Common myeloid progenitor, CD34-positive (primary cell): ENCODE results near the gene FREM1.

Experiments used
- CTCF ChIA-PET: fragments of 350-600 bp; sonication (Branson Sonifier 250); formaldehyde crosslinking; loops from one replicate; lab custom pipeline; 2021; ENCODE audit warnings: antibody characterized with exemption; lab: Charles Lee
- POLR2A ChIA-PET: fragments of 350-600 bp; sonication (Branson Sonifier 250); formaldehyde crosslinking; loops from one replicate; lab custom pipeline; 2021; ENCODE audit warnings: antibody characterized with exemption; lab: Charles Lee
- DNase-seq, 3 donors: peaks; one replicate each; pipeline versions ENCODE4 v3.0.0 to v3.0.0-alpha.2; 2013
- H3K27ac ChIP-seq, 2 experiments: 1 replicate in 1 of 2; 2 replicates in 1 of 2; pipeline ENCODE4 v1.7.0; 2013; ENCODE audit warnings: inconsistent platforms in 2 of 2, low read length in 2 of 2, mild to moderate bottlenecking in 2 of 2, low read depth in 1 of 2, moderate library complexity in 1 of 2; ENCODE audit not compliant: severe bottlenecking in 2 of 2, insufficient read depth in 1 of 2, poor library complexity in 1 of 2
- H3K27me3 ChIP-seq, 5 experiments: replicated peaks in 2 of 5; 1 replicate in 3 of 5; 2 replicates in 2 of 5; pipeline versions ENCODE4 v1.6.1 to v1.7.0; 2013; ENCODE audit warnings: low read length in 4 of 5, mild to moderate bottlenecking in 2 of 5, moderate library complexity in 2 of 5, inconsistent platforms in 1 of 5; ENCODE audit not compliant: insufficient read depth in 5 of 5, control insufficient read depth in 4 of 5
- H3K36me3 ChIP-seq, 4 experiments: 1 replicate in 2 of 4; 2 replicates in 2 of 4; pipeline versions ENCODE4 v1.6.1 to v1.7.0; 2013; ENCODE audit warnings: low read length in 3 of 4, control low read depth in 1 of 4, mild to moderate bottlenecking in 1 of 4; ENCODE audit not compliant: control insufficient read depth in 4 of 4, insufficient read depth in 4 of 4
- H3K4me1 ChIP-seq, 4 experiments: 1 replicate in 3 of 4; 2 replicates in 1 of 4; pipeline versions ENCODE4 v1.6.1 to v1.7.1; 2013; ENCODE audit warnings: low read length in 3 of 4, mild to moderate bottlenecking in 3 of 4, control low read depth in 1 of 4, inconsistent platforms in 1 of 4, moderate library complexity in 1 of 4; ENCODE audit not compliant: control insufficient read depth in 4 of 4, insufficient read depth in 4 of 4; ENCODE audit errors: control extremely low read depth in 1 of 4
- H3K4me3 ChIP-seq, 7 experiments: 1 replicate in 4 of 7; 2 replicates in 3 of 7; pipeline versions ENCODE4 v1.5.1 to v1.7.0; 2013; ENCODE audit warnings: mild to moderate bottlenecking in 7 of 7, low read length in 6 of 7, moderate library complexity in 6 of 7, inconsistent platforms in 2 of 7, low read depth in 2 of 7, control low read depth in 1 of 7; ENCODE audit not compliant: insufficient read depth in 4 of 7, control insufficient read depth in 1 of 7; ENCODE audit errors: extremely low read depth in 1 of 7
- H3K9me3 ChIP-seq, 5 experiments: 1 replicate in 4 of 5; 2 replicates in 1 of 5; pipeline versions ENCODE4 v1.6.1 to v1.7.1; 2013; ENCODE audit warnings: low read length in 4 of 5, mild to moderate bottlenecking in 2 of 5, inconsistent platforms in 1 of 5, low read depth in 1 of 5, moderate library complexity in 1 of 5; ENCODE audit not compliant: control insufficient read depth in 4 of 5, insufficient read depth in 2 of 5; ENCODE audit errors: control extremely low read depth in 1 of 5
- WGBS: methylation state at CpG from one replicate; pipeline ENCODE4 v1.1.5; 2013; ENCODE audit not compliant: insufficient coverage; 5-methylcytosine and 5-hydroxymethylcytosine counted together

The FREM1 gene

GRCh38 chr9:14838701-14839100 lies 71.5 kb downstream of the FREM1 start:
- H3K4me1 ChIP-seq, result no peaks in the 10 kb centered on the region
- no peaks in the 10 kb centered on the region for H3K9me3 ChIP-seq
- ChIA-PET POLR2A (no interaction called here), CTCF (interaction anchor here (0.8 to 1.5 kb wide), 3 partner anchors 9 to 22 kb away, joined by 3 read pairs; no protein-coding TSS in a partner anchor)
- no peaks in the 10 kb centered on the region for H3K27me3 ChIP-seq
- WGBS, result 100% methylated on average over 3 of the region's 3 CpGs
- no peak overlapping the region for H3K4me3 ChIP-seq
- peaks cover 0 to 12% (median 0%) of the 10 kb centered on the region in 4 experiments for H3K36me3 ChIP-seq
- no peak for DNase-seq
- no peak overlapping the region for H3K27ac ChIP-seq

GRCh38 chr9:14836885-14837284 lies 73.3 kb downstream of the FREM1 start:
- Histone ChIP-seq H3K27ac (no peak overlapping the region), H3K4me3 (no peak overlapping the region), H3K4me1 (no peaks in the 10 kb centered on the region), H3K9me3 (no peaks in the 10 kb centered on the region), H3K36me3 (peaks cover 0 to 12% (median 0%) of the 10 kb centered on the region in 4 experiments), H3K27me3 (no peaks in the 10 kb centered on the region)
- ChIA-PET POLR2A (no interaction called here), CTCF (interaction anchor here (1.6 kb wide), 1 partner anchor 9 kb away, joined by 4 read pairs; no protein-coding TSS in a partner anchor)
- DNase-seq, result no peak
- 96% methylated on average over 4 of the region's 7 CpGs for WGBS

DNA sequence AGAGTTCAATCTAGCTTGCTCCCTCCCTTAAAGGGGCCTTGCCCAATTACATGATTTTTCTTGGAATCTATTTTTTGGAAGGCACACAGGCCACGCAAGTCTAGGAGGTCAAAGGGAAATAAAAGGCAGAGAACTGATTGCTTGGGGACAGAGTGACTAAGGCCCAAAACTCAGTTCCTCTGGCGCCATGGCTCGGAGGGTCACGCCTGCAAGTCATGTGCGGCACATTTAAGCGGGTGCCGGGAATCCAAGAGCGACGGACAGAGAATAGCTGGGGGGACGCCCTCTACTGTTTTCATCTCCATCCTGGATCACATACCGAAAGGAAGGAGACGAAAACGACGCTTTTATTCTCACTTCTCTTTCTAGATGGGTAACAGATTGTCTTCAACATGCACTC lies 78.6 kb downstream of the FREM1 start:
- H3K27me3 ChIP-seq, result no peaks in the 10 kb centered on the region
- DNase-seq, result no peak
- POLR2A ChIA-PET, result no interaction called here
- no peak overlapping the region for H3K27ac ChIP-seq
- CTCF ChIA-PET, result no interaction called here
- H3K4me3 ChIP-seq, result no peak overlapping the region
- 98% methylated on average over 14 of the region's 14 CpGs for WGBS
- no peaks in the 10 kb centered on the region for H3K9me3 ChIP-seq
- H3K4me1 ChIP-seq, result no peaks in the 10 kb centered on the region
- peaks cover 0 to 11% (median under 1%) of the 10 kb centered on the region in 4 experiments for H3K36me3 ChIP-seq

DNA sequence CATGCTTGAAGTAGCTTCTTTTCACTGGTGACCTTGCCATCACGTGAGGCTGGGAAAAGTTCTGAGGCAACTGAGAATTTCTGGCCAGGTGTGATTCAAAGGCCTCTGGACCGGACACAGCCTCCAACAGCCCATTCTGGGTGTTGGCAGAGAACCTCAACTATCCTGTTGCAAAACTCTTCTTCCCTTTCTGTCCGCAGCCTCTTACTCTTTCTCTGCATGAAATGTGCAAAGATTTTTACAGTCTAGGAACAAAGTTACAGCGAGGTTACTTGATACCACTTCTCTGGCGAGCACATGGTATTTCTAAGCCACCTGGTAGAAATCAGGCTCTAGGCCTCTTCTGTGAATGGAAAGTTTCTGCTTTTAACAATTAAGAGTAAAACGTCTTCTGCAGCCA lies 79.2 kb downstream of the FREM1 start:
- no peak overlapping the region for H3K27ac ChIP-seq
- 96% methylated on average over 6 of the region's 6 CpGs for WGBS
- H3K9me3 ChIP-seq, result no peaks in the 10 kb centered on the region
- no peak for DNase-seq
- H3K27me3 ChIP-seq, result no peaks in the 10 kb centered on the region
- ChIA-PET POLR2A (no interaction called here), CTCF (no interaction called here)
- no peak overlapping the region for H3K4me3 ChIP-seq
- H3K4me1 ChIP-seq, result no peaks in the 10 kb centered on the region
- peaks cover 0 to 11% (median under 1%) of the 10 kb centered on the region in 4 experiments for H3K36me3 ChIP-seq

- no CpG with 5 or more reads among the region's 1 CpG for WGBS
- H3K4me3 ChIP-seq, result no peak overlapping the region
- no peak overlapping the region for H3K27ac ChIP-seq
- H3K9me3 ChIP-seq, result no peaks in the 10 kb centered on the region
- H3K27me3 ChIP-seq, result no peaks in the 10 kb centered on the region
- H3K36me3 ChIP-seq, result peaks cover 0 to 11% (median under 1%) of the 10 kb centered on the region in 4 experiments
- ChIA-PET POLR2A (no interaction called here), CTCF (interaction anchor here (1.3 kb wide), 1 partner anchor 9 kb away, joined by 3 read pairs; no protein-coding TSS in a partner anchor)
- no peaks in the 10 kb centered on the region for H3K4me1 ChIP-seq
- DNase-seq, result no peak
These were observed 80.2 kb downstream of the FREM1 start for GRCh38 chr9:14830057-14830456.

DNA sequence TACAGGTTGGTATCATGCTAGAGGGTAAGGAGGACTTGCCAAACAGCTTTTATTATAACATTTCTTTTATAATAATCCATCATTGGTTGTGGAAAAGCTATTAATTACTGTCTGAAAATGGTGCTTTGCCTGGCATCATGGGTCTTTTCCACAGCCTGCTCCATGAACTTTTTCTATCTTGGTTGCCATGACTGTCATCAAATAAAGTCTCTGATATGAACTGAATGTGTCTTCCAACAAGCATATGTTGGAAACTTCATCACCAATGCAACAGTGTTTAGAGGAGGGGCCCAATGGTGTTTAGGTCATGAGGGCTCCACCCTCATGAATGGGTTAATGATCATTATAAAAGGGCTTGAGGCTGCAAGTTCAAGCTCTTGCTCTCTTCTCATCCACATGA lies 81.0 kb downstream of the FREM1 start:
- ChIA-PET CTCF (interaction anchor here (1.3 to 1.4 kb wide), 2 partner anchors 10 to 22 kb away, joined by 3 read pairs; no protein-coding TSS in a partner anchor), POLR2A (no interaction called here)
- Histone ChIP-seq H3K9me3 (no peaks in the 10 kb centered on the region), H3K27me3 (no peaks in the 10 kb centered on the region), H3K27ac (no peak overlapping the region), H3K36me3 (peaks cover 0 to 11% (median under 1%) of the 10 kb centered on the region in 4 experiments), H3K4me1 (no peaks in the 10 kb centered on the region), H3K4me3 (no peak overlapping the region)
- DNase-seq, result no peak

- Histone ChIP-seq H3K27me3 (no peaks in the 10 kb centered on the region), H3K9me3 (no peaks in the 10 kb centered on the region), H3K4me3 (no peak overlapping the region), H3K27ac (no peak overlapping the region), H3K36me3 (peaks cover 0 to 14% (median under 1%) of the 10 kb centered on the region in 4 experiments), H3K4me1 (no peaks in the 10 kb centered on the region)
- POLR2A ChIA-PET, result no interaction called here
- CTCF ChIA-PET, result interaction anchor here (1.4 kb wide), 1 partner anchor 9 kb away, joined by 4 read pairs; no protein-coding TSS in a partner anchor
- 97% methylated on average over 3 of the region's 3 CpGs for WGBS
- no peak for DNase-seq
These were observed 82.4 kb downstream of the FREM1 start for GRCh38 chr9:14827805-14828204.
